Neutrophil (primary cell): ENCODE measurements around the gene SH3PXD2B.

Source experiments
- H3K27ac ChIP-seq: fragments of 200-600 bp; sonication (generic); 2 replicates; pipeline ENCODE4 v1.5.1; 2016; ENCODE audit warnings: mild to moderate bottlenecking, moderate library complexity
- H3K27me3 ChIP-seq: fragments of 200-600 bp; sonication (generic); 2 replicates; pipeline ENCODE4 v1.6.0; 2016; ENCODE audit warnings: mild to moderate bottlenecking
- H3K36me3 ChIP-seq: fragments of 200-600 bp; sonication (generic); 2 replicates; pipeline ENCODE4 v1.5.1; 2017
- H3K4me1 ChIP-seq, 2 experiments: fragments of 200-600 bp in 1 of 2; sonication (generic) in 1 of 2; 1 replicate in 1 of 2; 2 replicates in 1 of 2; pipeline versions ENCODE4 v1.5.1 to v1.6.1; 2013 to 2016; ENCODE audit warnings: low read depth in 1 of 2, low read length in 1 of 2, mild to moderate bottlenecking in 1 of 2, moderate library complexity in 1 of 2; ENCODE audit not compliant: control insufficient read depth in 1 of 2, insufficient read depth in 1 of 2
- H3K4me3 ChIP-seq, 2 experiments: fragments of 200-600 bp in 1 of 2; sonication (generic) in 1 of 2; 1 replicate in 1 of 2; 2 replicates in 1 of 2; pipeline ENCODE4 v1.5.1; 2013 to 2016; ENCODE audit warnings: low read depth in 1 of 2, low read length in 1 of 2, mild to moderate bottlenecking in 1 of 2, moderate library complexity in 1 of 2
- H3K9me3 ChIP-seq: fragments of 200-600 bp; sonication (generic); 2 replicates; pipeline ENCODE4 v1.5.1; 2016
- TF ChIP-seq, protein P1 (sequence below): fragments of 200-600 bp; sonication (generic); IDR thresholded peaks from 2 replicates; pipeline ENCODE4 v1.5.1; 2016; ENCODE audit warnings: antibody characterized with exemption

SH3PXD2B gene

DNA sequence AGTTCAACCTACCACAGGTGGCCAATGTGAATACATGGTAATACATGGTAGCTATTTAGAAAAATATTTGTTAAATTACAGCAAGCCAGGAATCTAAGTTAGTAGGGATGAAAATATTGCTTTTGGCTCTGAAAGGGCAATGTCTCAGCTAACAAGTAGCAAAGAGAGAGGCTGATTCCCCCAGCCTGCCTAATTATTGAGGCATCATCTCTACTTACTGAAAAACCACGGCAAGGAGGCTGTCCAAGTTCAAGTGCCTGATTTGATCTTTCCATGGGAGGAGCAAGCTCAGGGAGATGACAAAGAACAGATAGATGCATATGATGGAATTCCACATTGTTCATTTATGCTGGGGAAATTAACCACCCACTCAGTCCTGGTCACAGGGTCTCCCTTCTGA, 142.0 kb downstream of the SH3PXD2B start:
- no peaks in the 10 kb centered on the region for H3K4me1 ChIP-seq
- H3K27me3 ChIP-seq, result no peaks in the 10 kb centered on the region
- H3K27ac ChIP-seq, result no peak overlapping the region
- TF ChIP-seq, protein P1, sequence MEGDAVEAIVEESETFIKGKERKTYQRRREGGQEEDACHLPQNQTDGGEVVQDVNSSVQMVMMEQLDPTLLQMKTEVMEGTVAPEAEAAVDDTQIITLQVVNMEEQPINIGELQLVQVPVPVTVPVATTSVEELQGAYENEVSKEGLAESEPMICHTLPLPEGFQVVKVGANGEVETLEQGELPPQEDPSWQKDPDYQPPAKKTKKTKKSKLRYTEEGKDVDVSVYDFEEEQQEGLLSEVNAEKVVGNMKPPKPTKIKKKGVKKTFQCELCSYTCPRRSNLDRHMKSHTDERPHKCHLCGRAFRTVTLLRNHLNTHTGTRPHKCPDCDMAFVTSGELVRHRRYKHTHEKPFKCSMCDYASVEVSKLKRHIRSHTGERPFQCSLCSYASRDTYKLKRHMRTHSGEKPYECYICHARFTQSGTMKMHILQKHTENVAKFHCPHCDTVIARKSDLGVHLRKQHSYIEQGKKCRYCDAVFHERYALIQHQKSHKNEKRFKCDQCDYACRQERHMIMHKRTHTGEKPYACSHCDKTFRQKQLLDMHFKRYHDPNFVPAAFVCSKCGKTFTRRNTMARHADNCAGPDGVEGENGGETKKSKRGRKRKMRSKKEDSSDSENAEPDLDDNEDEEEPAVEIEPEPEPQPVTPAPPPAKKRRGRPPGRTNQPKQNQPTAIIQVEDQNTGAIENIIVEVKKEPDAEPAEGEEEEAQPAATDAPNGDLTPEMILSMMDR, result no peak
- H3K4me3 ChIP-seq, result no peak overlapping the region
- no peaks in the 10 kb centered on the region for H3K36me3 ChIP-seq
- H3K9me3 ChIP-seq, result no peaks in the 10 kb centered on the region

DNA sequence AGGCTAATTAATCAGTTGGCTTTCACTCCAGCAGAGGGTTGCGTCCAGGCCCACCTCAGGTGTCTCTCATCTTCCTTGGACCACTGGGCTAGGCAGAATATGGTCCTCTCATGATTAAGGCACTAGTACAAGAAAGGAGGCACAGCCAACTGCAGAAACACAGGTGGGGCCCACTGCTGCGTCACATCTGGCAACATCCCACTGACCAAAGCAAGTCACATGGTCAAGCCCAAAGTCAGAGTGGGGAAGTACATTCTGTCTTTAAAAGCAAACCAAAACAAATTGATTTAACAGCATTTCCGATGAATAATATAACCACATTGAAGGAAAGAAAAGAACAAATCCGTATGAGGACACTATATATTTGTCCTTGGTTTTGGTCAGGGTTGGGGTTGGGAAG, 142.7 kb downstream of the SH3PXD2B start:
- H3K36me3 ChIP-seq, result no peaks in the 10 kb centered on the region
- no peaks in the 10 kb centered on the region for H3K9me3 ChIP-seq
- TF ChIP-seq, protein P1, result no peak
- H3K27ac ChIP-seq, result no peak overlapping the region
- H3K4me1 ChIP-seq, result no peaks in the 10 kb centered on the region
- no peak overlapping the region for H3K4me3 ChIP-seq
- no peaks in the 10 kb centered on the region for H3K27me3 ChIP-seq

DNA sequence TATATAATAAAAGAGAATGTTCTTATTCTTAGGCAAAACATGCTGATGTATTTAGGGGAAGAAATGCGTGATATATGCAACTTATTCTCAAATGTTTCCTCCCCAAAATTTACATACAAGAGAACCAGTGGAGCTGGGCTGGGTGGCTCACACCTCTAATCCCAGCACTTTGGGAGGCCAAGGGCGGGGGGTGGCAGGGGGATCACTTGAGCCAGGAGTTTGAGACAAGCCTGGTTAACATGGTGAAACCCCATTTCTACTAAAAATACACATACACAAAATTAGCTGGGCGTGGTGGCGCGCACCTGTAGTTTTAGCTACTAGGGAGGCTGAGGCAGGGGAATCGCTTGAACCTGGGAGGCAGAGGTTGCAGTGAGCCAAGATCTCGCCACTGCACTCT, 143.3 kb downstream of the SH3PXD2B start:
- Histone ChIP-seq H3K4me3 (no peak overlapping the region), H3K27ac (no peak overlapping the region), H3K36me3 (no peaks in the 10 kb centered on the region), H3K4me1 (no peaks in the 10 kb centered on the region), H3K9me3 (no peaks in the 10 kb centered on the region), H3K27me3 (no peaks in the 10 kb centered on the region)
- TF ChIP-seq, protein P1, result no peak

DNA sequence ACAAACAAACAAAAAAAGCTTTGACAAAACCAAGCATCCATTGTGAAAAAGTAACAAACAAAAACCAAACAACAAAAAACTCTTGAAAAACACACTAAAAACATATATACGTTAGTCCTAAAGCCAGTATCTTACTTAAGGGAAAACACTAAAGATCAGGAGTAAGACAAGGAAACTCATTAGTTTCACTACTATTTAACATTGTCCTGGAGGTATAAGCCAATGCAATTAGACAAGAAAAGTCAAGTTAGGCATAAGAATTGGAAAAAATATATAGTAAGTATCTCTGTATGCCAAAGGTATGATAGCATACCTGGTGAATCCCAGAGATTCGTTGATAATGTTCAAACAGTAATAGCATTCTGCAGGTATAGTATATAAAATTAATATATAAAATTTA, 148.9 kb downstream of the SH3PXD2B start:
- no peaks in the 10 kb centered on the region for H3K36me3 ChIP-seq
- H3K27ac ChIP-seq, result no peak overlapping the region
- no peaks in the 10 kb centered on the region for H3K9me3 ChIP-seq
- no peaks in the 10 kb centered on the region for H3K27me3 ChIP-seq
- no peak overlapping the region for H3K4me3 ChIP-seq
- TF ChIP-seq, protein P1, result no peak
- H3K4me1 ChIP-seq, result no peaks in the 10 kb centered on the region

DNA sequence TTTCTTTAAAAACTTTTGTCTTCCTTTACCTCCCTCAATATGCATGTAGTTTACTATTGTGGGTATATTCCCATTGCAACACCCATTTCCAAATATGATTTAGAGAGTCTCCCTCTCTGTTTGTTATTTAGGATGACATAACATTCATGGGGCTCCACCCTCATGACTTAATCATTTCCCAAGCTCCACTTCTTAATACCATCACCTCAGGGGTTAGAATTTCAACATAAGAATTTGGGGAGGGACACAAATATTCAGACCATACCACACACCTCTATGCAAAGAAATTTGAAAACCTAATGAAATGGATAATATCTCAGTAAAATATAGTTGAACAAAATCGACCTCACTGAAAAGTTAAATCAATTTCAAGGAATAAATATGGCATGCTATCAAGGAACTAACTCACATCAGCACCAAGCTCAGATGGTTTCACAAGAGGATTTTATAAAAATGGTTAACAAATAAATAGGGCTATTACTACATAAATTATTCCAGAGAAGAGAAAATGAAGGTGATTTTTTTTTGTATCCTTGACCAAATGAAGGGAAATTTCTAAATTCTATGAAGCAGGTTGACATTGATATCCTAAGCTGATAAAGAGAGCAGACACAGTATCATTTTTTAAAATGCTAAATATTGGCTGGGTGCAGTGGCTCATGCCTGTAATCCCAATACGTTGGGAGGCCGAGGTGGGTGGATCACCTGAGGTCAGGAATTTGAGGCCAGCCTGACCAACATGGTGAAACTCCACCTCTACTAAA, 150.6 kb downstream of the SH3PXD2B start:
- Histone ChIP-seq H3K4me3 (no peak overlapping the region), H3K36me3 (no peaks in the 10 kb centered on the region), H3K27me3 (no peaks in the 10 kb centered on the region), H3K27ac (no peak overlapping the region), H3K9me3 (no peaks in the 10 kb centered on the region), H3K4me1 (no peaks in the 10 kb centered on the region)
- TF ChIP-seq, protein P1, result no peak
